Right atrium auricular region (tissue), 2 donors: Measurements from ENCODE around the gene FKBP10. TPM values are rescaled to one million over a fixed set of nuclear protein-coding genes. Genes with fewer than 3 reads are reported as not detected.

Source experiments
- DNase-seq: peaks from one replicate; pipeline ENCODE4 v3.0.0-alpha.2; 2019; ENCODE audit warnings: low spot score
- H3K27ac ChIP-seq, 2 donors: fragments of 200-600 bp; sonication (generic); 1 replicate in 1 of 2; 2 replicates in 1 of 2; pipeline ENCODE4 v1.5.1; 2016 to 2019
- H3K27me3 ChIP-seq, 2 donors: fragments of 200-600 bp; sonication (generic); one replicate each; pipeline versions ENCODE4 v1.5.1 to v1.6.0; 2017 to 2019
- H3K36me3 ChIP-seq: fragments of 200-600 bp; sonication (generic); one replicate; pipeline ENCODE4 v1.5.1; 2016
- H3K4me1 ChIP-seq, 2 donors: fragments of 200-600 bp; sonication (generic); one replicate each; pipeline versions ENCODE4 v1.5.1 to v1.6.0; 2017 to 2019
- H3K4me3 ChIP-seq, 2 donors: fragments of 200-600 bp; sonication (generic); 1 replicate in 1 of 2; 2 replicates in 1 of 2; pipeline ENCODE4 v1.5.1; 2017 to 2019; ENCODE audit warnings: mild to moderate bottlenecking in 1 of 2, moderate library complexity in 1 of 2
- H3K9me3 ChIP-seq, 2 donors: fragments of 200-600 bp; sonication (generic); one replicate each; pipeline ENCODE4 v1.5.1; 2019
- total RNA-seq, 2 donors: library from RNA; depleted of rRNA; stranded (reverse); fragments of >200 nt; gene quantifications; one replicate each; pipeline ENCODE4 v1.1.0, GENCODE V29; 2016
- TF ChIP-seq, protein P1 (sequence below), 2 donors: fragments of 200-600 bp; sonication (generic); IDR thresholded peaks; one replicate each; pipeline ENCODE4 v1.5.1; 2019; ENCODE audit warnings: antibody characterized with exemption in 2 of 2

FKBP10 gene
- total RNA-seq, 2 donors from 2014 or later, result 24.7 to 35.1 TPM

DNA sequence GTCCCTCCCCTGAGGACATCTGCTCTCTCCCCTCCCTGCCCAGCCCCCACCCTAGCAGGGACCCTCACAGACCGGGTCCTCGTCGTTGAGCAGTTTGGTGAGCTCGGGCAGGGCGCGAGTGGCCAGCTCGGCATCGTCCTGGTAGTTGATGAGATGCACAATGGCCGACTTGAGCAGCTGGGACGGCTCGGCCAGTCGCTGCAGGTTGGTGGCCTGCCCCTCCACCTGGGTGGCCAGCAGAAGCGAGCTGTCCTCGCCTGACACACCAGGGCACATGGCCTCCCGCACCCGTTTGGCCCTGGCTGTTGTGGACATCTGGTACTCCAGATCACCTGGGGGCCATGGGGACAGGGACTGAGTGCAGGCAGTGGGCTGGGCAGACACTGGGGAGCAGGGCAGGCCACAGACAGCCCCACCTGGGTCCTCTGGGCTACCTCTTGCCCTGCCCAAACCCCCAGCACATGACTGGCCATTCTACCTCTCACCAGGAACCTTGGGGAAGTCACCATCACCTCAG, 43.4 kb upstream of the FKBP10 start:
- TF ChIP-seq, protein P1, sequence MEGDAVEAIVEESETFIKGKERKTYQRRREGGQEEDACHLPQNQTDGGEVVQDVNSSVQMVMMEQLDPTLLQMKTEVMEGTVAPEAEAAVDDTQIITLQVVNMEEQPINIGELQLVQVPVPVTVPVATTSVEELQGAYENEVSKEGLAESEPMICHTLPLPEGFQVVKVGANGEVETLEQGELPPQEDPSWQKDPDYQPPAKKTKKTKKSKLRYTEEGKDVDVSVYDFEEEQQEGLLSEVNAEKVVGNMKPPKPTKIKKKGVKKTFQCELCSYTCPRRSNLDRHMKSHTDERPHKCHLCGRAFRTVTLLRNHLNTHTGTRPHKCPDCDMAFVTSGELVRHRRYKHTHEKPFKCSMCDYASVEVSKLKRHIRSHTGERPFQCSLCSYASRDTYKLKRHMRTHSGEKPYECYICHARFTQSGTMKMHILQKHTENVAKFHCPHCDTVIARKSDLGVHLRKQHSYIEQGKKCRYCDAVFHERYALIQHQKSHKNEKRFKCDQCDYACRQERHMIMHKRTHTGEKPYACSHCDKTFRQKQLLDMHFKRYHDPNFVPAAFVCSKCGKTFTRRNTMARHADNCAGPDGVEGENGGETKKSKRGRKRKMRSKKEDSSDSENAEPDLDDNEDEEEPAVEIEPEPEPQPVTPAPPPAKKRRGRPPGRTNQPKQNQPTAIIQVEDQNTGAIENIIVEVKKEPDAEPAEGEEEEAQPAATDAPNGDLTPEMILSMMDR (IDR thresholded peaks at IDR 0.05), result no peak
- H3K4me3 ChIP-seq, result no peak overlapping the region
- peaks cover 0 to 24% of the 10 kb centered on the region in 2 donors for H3K4me1 ChIP-seq
- no peaks in the 10 kb centered on the region for H3K9me3 ChIP-seq
- H3K36me3 ChIP-seq, result peaks cover 85% of the 10 kb centered on the region
- H3K27me3 ChIP-seq, result no peaks in the 10 kb centered on the region
- DNase-seq, result no peak
- H3K27ac ChIP-seq, result no peak overlapping the region

DNA sequence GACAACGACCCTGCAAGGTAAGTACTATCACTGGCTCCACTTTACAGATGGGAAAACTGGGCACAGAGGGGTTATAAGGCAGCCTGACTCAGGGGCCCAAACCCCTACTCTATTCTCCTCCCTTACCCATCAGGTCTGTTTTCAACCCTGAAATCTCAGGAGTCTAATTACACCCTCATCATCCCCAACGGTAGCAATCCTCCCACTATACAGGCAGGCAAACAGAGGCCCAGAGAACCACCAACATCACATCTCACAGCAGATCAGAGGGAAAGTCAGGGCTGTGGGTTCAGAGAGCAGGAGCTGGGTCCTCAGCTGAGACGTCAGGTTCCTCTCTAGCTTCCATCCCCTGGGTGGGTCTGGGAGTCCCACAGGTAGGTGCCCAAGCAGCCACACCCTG, 42.8 kb upstream of the FKBP10 start:
- Histone ChIP-seq H3K9me3 (no peaks in the 10 kb centered on the region), H3K36me3 (peaks cover 79% of the 10 kb centered on the region), H3K27me3 (no peaks in the 10 kb centered on the region), H3K4me3 (no peak overlapping the region), H3K27ac (no peak overlapping the region), H3K4me1 (peaks cover 0 to 30% of the 10 kb centered on the region in 2 donors)
- TF ChIP-seq, protein P1 (IDR thresholded peaks at IDR 0.05), result no peak
- DNase-seq, result no peak

DNA sequence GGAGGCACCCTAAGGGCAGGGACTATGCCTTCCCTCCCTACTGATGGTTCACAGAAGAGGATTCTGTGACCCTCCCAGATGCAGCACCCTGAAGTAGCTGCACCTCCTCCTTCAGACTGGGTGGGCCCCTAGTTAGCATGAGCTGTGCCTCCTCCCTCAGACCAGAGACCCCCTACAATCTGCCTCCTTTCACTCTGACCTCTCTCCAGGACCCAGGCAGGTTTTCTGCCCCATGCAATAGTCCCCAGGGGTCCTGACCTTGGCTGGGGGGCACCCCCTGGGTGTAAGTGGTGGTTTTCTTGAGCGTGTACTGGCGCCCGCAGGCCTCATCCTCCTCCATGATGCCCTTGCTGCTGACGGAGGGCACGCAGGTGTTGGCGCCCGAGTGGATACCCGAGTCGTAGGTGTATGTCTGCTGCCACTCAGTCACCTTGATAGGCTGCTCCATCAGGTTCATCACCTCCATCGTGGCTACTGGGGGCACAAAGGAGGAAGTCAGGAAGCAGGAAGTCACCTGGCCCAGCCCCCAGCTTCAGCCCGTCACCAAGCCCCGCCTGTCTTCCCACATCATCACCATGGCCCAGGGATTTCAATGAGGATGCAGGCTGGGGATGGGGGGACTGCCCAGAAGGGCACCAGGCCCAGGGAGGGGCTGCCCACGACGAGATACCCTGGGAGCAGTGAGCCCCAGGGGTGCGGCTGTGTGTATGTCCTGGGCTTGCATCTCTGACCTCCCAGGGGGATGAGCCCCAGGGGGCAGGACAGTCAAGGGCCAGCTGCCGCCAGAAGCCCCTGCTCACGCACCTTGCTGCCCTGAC, 41.2 kb upstream of the FKBP10 start:
- Histone ChIP-seq H3K9me3 (no peaks in the 10 kb centered on the region), H3K36me3 (peaks cover 63% of the 10 kb centered on the region), H3K4me1 (peaks cover 0 to 46% of the 10 kb centered on the region in 2 donors), H3K27me3 (no peaks in the 10 kb centered on the region), H3K4me3 (no peak overlapping the region), H3K27ac (peak overlapping the region; percentile 97)
- TF ChIP-seq, protein P1 (IDR thresholded peaks at IDR 0.05), result no peak
- no peak for DNase-seq

DNA sequence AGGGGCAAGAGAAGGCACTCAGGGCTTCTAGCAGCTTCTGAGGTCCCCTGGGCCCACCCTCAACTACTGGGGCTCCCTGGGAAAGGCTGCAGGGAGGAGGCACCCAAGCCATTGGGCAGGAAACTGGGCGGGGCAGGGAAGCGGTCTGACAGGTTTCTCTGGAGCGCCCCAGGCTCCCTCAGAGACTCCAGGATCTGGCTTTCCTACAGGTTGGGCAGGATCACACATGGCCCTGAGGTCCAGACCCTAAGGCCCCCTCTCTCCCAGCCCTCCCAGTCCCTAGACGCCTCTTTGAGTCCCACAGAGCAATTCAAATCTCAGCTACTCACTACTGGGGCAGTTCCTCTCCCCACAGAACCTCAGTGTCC, 40.6 kb upstream of the FKBP10 start:
- peaks cover 58% of the 10 kb centered on the region for H3K36me3 ChIP-seq
- no peak for DNase-seq
- TF ChIP-seq, protein P1 (IDR thresholded peaks at IDR 0.05), result no peak

DNA sequence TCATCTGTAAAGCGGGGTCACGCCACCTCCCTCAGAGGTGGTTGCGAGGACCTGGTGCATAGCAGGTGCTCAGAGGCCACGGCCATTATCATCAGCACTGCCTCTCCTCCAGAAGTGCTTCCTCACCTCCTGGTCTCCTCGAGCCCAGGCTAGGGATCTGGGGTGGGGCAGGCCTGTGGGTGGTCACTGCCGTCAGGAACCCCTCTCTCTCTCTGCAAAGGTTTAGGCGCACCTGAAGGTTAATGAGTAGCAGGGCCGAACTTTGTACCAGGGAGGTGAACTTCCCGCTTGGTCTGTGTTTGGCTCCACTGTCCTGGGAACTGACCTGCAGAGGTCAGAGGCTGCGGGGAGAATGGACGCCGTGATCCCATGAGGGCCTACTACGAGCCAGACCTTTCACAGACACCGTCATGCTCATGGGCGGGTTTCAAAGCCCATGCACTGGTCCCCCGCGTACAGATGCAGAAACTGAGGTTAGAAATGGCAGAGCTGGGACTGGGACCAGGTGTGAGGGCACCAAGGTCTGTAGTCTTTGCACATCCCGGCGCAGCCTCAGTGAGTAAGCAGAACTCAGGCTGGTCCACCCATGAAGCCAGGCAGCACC, 40.1 kb upstream of the FKBP10 start:
- peaks cover 53% of the 10 kb centered on the region for H3K36me3 ChIP-seq
- H3K4me1 ChIP-seq, result peaks cover 0 to 57% of the 10 kb centered on the region in 2 donors
- no peaks in the 10 kb centered on the region for H3K27me3 ChIP-seq
- no peak for DNase-seq
- H3K4me3 ChIP-seq, result no peak overlapping the region
- peak overlapping the region; percentile 97 for H3K27ac ChIP-seq
- no peaks in the 10 kb centered on the region for H3K9me3 ChIP-seq
- TF ChIP-seq, protein P1 (IDR thresholded peaks at IDR 0.05), result no peak

More for the DNA sequence above, 40.6 kb upstream of the FKBP10 start:
- Histone ChIP-seq H3K27me3 (no peaks in the 10 kb centered on the region), H3K4me3 (no peak overlapping the region), H3K4me1 (peaks cover 0 to 52% of the 10 kb centered on the region in 2 donors), H3K27ac (peak overlapping the region; percentile 97), H3K9me3 (no peaks in the 10 kb centered on the region)
